ENCODE data around the gene SCARB2.
"Not testable (repeated sequence)": the region's sequence is repeated elsewhere in the genome, so short reads cannot be mapped to it uniquely, and the experiment has no call there.

SCARB2 gene

GRCh38 chr4:76246852-76247251 lies 33.2 kb upstream of the SCARB2 start:
- Histone ChIP-seq H3K4me1 (ENCODE audit: control insufficient read depth in 5 of 5, insufficient read depth in 5 of 5, low read length in 5 of 5) (peaks cover under 1 to 12% (median 11%) of the 10 kb centered on the region in 5 donors), H3K9me3 (ENCODE audit: control insufficient read depth in 5 of 5, low read length in 5 of 5) (no peaks in the 10 kb centered on the region), H3K27me3 (ENCODE audit: control insufficient read depth in 5 of 5, insufficient read depth in 4 of 5, low read length in 5 of 5) (peaks cover 0 to 3% (median 0%) of the 10 kb centered on the region in 5 donors), H3K9ac (ENCODE audit: low read length in 5 of 5) (no peak overlapping the region), H3K36me3 (ENCODE audit: control insufficient read depth in 5 of 5, insufficient read depth in 5 of 5, low read length in 5 of 5) (no peaks in the 10 kb centered on the region), H3K4me3 (ENCODE audit: low read depth in 1 of 5, low read length in 5 of 5) (no peak overlapping the region), H3K27ac (ENCODE audit: low read depth, low read length) (no peak overlapping the region)

DNA sequence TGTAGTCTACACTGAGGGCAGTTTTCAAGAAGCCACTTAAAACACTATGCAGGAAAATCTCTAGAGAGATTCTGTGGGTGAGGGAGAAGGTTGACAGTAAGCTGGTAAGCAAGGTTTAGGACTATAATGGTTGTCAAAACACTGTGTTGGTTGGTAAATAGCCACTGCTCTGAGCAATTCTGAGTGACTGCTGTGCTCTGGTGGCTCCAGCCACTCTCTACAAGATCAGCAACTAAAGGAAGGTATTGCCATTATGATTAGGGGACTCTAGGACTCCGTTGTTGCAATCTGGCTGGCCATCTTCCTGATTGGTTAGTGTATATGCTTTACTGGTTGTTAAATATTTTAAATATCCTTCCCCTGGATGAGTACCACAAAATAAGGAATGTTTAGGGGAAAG lies 32.4 kb upstream of the SCARB2 start:
- no peak overlapping the region for H3K27ac ChIP-seq (ENCODE audit: low read depth, low read length)
- no peak overlapping the region for H3K4me3 ChIP-seq (ENCODE audit: low read depth in 1 of 5, low read length in 5 of 5)
- H3K9ac ChIP-seq (ENCODE audit: low read length in 5 of 5), result no peak overlapping the region

GRCh38 chr4:76243877-76244276 lies 30.3 kb upstream of the SCARB2 start:
- peaks cover 2 to 12% (median 8%) of the 10 kb centered on the region in 5 donors for H3K9me3 ChIP-seq (ENCODE audit: control insufficient read depth in 5 of 5, low read length in 5 of 5)
- not testable (repeated sequence) for H3K9ac ChIP-seq (ENCODE audit: low read length in 5 of 5); H3K36me3 ChIP-seq (ENCODE audit: control insufficient read depth in 5 of 5, insufficient read depth in 5 of 5, low read length in 5 of 5); H3K27me3 ChIP-seq (ENCODE audit: control insufficient read depth in 5 of 5, insufficient read depth in 4 of 5, low read length in 5 of 5); H3K27ac ChIP-seq (ENCODE audit: low read depth, low read length); H3K4me3 ChIP-seq (ENCODE audit: low read depth in 1 of 5, low read length in 5 of 5); H3K4me1 ChIP-seq (ENCODE audit: control insufficient read depth in 5 of 5, insufficient read depth in 5 of 5, low read length in 5 of 5)

More for the DNA sequence above, 32.4 kb upstream of the SCARB2 start:
- Histone ChIP-seq H3K27me3 (ENCODE audit: control insufficient read depth in 5 of 5, insufficient read depth in 4 of 5, low read length in 5 of 5) (no peaks in the 10 kb centered on the region), H3K9me3 (ENCODE audit: control insufficient read depth in 5 of 5, low read length in 5 of 5) (no peaks in the 10 kb centered on the region), H3K4me1 (ENCODE audit: control insufficient read depth in 5 of 5, insufficient read depth in 5 of 5, low read length in 5 of 5) (peaks cover 0 to 3% (median 3%) of the 10 kb centered on the region in 5 donors), H3K36me3 (ENCODE audit: control insufficient read depth in 5 of 5, insufficient read depth in 5 of 5, low read length in 5 of 5) (no peaks in the 10 kb centered on the region)

DNA sequence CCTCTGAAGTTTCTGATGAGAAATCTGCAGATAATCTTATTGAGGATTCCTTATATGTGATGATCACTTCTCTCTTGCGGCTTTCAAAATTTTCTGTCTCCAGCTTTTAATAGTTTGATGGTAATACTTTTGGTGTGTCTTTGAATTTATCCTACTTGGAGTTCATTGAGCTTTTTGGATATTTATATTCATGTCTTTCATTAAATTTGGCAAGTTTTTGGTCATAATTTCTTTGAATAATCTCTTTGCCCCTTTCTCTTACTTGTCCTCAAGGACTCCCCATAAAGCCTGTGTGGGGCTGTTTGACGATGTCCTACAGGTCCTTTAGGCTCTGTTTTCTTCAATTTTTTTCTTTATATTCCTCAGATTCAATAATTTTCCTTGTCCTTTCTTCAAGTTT lies 26.6 kb upstream of the SCARB2 start:
- no peaks in the 10 kb centered on the region for H3K36me3 ChIP-seq (ENCODE audit: control insufficient read depth in 5 of 5, insufficient read depth in 5 of 5, low read length in 5 of 5)
- no peaks in the 10 kb centered on the region for H3K27me3 ChIP-seq (ENCODE audit: control insufficient read depth in 5 of 5, insufficient read depth in 4 of 5, low read length in 5 of 5)
- no peak overlapping the region for H3K9ac ChIP-seq (ENCODE audit: low read length in 5 of 5)
- H3K9me3 ChIP-seq (ENCODE audit: control insufficient read depth in 5 of 5, low read length in 5 of 5), result peaks cover 2 to 12% (median 8%) of the 10 kb centered on the region in 5 donors
- no peak overlapping the region for H3K27ac ChIP-seq (ENCODE audit: low read depth, low read length)
- no peak overlapping the region for H3K4me3 ChIP-seq (ENCODE audit: low read depth in 1 of 5, low read length in 5 of 5)
- no peaks in the 10 kb centered on the region for H3K4me1 ChIP-seq (ENCODE audit: control insufficient read depth in 5 of 5, insufficient read depth in 5 of 5, low read length in 5 of 5)

GRCh38 chr4:76238701-76239100 lies 25.1 kb upstream of the SCARB2 start:
- Histone ChIP-seq H3K27me3 (ENCODE audit: control insufficient read depth in 5 of 5, insufficient read depth in 4 of 5, low read length in 5 of 5) (no peaks in the 10 kb centered on the region), H3K27ac (ENCODE audit: low read depth, low read length) (no peak overlapping the region), H3K36me3 (ENCODE audit: control insufficient read depth in 5 of 5, insufficient read depth in 5 of 5, low read length in 5 of 5) (no peaks in the 10 kb centered on the region), H3K9ac (ENCODE audit: low read length in 5 of 5) (no peak overlapping the region), H3K4me3 (ENCODE audit: low read depth in 1 of 5, low read length in 5 of 5) (no peak overlapping the region), H3K9me3 (ENCODE audit: control insufficient read depth in 5 of 5, low read length in 5 of 5) (peaks cover 2 to 12% (median 8%) of the 10 kb centered on the region in 5 donors), H3K4me1 (ENCODE audit: control insufficient read depth in 5 of 5, insufficient read depth in 5 of 5, low read length in 5 of 5) (peaks cover 0 to 2% (median 0%) of the 10 kb centered on the region in 5 donors)

GRCh38 chr4:76238236-76238635 lies 24.6 kb upstream of the SCARB2 start:
- Histone ChIP-seq H3K4me3 (ENCODE audit: low read depth in 1 of 5, low read length in 5 of 5) (no peak overlapping the region), H3K4me1 (ENCODE audit: control insufficient read depth in 5 of 5, insufficient read depth in 5 of 5, low read length in 5 of 5) (peaks cover 0 to 7% (median under 1%) of the 10 kb centered on the region in 5 donors), H3K9me3 (ENCODE audit: control insufficient read depth in 5 of 5, low read length in 5 of 5) (peaks cover 2 to 12% (median 8%) of the 10 kb centered on the region in 5 donors), H3K36me3 (ENCODE audit: control insufficient read depth in 5 of 5, insufficient read depth in 5 of 5, low read length in 5 of 5) (no peaks in the 10 kb centered on the region), H3K9ac (ENCODE audit: low read length in 5 of 5) (no peak overlapping the region), H3K27me3 (ENCODE audit: control insufficient read depth in 5 of 5, insufficient read depth in 4 of 5, low read length in 5 of 5) (no peaks in the 10 kb centered on the region), H3K27ac (ENCODE audit: low read depth, low read length) (no peak overlapping the region)

DNA sequence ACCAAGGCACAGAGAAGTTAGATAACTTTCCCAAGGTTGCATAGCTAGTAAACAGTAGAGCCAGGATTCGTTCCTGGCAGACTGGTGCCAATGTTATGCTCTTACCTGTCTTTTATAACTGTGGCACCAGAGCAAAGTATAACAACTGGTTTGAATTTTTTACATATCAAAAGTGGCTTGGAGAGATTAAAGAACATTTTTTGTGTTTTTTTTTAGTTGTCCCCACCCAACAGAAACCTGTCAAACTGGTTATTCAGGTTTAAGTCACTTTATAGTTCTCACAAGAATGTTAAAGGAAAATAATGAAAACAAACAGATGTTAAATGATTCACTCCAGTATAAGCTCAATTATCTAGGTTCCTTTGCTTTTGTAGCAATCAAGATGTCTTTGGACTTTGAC lies 22.3 kb upstream of the SCARB2 start:
- Histone ChIP-seq H3K27me3 (ENCODE audit: control insufficient read depth in 5 of 5, insufficient read depth in 4 of 5, low read length in 5 of 5) (no peaks in the 10 kb centered on the region), H3K27ac (ENCODE audit: low read depth, low read length) (no peak overlapping the region), H3K9ac (ENCODE audit: low read length in 5 of 5) (no peak overlapping the region), H3K36me3 (ENCODE audit: control insufficient read depth in 5 of 5, insufficient read depth in 5 of 5, low read length in 5 of 5) (no peaks in the 10 kb centered on the region), H3K4me1 (ENCODE audit: control insufficient read depth in 5 of 5, insufficient read depth in 5 of 5, low read length in 5 of 5) (peaks cover 0 to 11% (median 5%) of the 10 kb centered on the region in 5 donors), H3K4me3 (ENCODE audit: low read depth in 1 of 5, low read length in 5 of 5) (no peak overlapping the region), H3K9me3 (ENCODE audit: control insufficient read depth in 5 of 5, low read length in 5 of 5) (peaks cover 2 to 12% (median 8%) of the 10 kb centered on the region in 5 donors)

GRCh38 chr4:76235407-76235806 lies 21.8 kb upstream of the SCARB2 start:
- Histone ChIP-seq H3K4me1 (ENCODE audit: control insufficient read depth in 5 of 5, insufficient read depth in 5 of 5, low read length in 5 of 5) (peaks cover 0 to 11% (median 5%) of the 10 kb centered on the region in 5 donors), H3K9ac (ENCODE audit: low read length in 5 of 5) (no peak overlapping the region), H3K27ac (ENCODE audit: low read depth, low read length) (no peak overlapping the region), H3K9me3 (ENCODE audit: control insufficient read depth in 5 of 5, low read length in 5 of 5) (peaks cover 2 to 10% (median 8%) of the 10 kb centered on the region in 5 donors), H3K36me3 (ENCODE audit: control insufficient read depth in 5 of 5, insufficient read depth in 5 of 5, low read length in 5 of 5) (no peaks in the 10 kb centered on the region), H3K27me3 (ENCODE audit: control insufficient read depth in 5 of 5, insufficient read depth in 4 of 5, low read length in 5 of 5) (no peaks in the 10 kb centered on the region), H3K4me3 (ENCODE audit: low read depth in 1 of 5, low read length in 5 of 5) (no peak overlapping the region)

DNA sequence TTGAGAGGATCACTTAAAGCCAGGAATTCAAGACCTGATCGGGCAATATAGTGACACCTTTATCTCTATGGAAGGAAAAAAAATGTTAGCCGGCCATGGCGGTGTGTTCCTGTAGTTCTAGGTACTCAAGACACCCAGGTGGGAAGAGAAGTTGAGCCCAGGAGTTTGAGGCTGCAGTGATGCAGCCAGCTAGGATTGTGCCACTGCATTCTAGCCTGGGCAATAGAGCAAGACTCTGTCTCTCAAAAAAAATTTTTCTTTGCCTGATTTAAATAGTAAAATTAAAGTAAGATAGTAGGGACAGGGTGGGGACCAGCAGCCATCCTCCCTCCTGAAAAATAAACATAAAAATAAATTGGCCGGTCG lies 21.0 kb upstream of the SCARB2 start:
- peaks cover 0 to 11% (median 5%) of the 10 kb centered on the region in 5 donors for H3K4me1 ChIP-seq (ENCODE audit: control insufficient read depth in 5 of 5, insufficient read depth in 5 of 5, low read length in 5 of 5)

DNA sequence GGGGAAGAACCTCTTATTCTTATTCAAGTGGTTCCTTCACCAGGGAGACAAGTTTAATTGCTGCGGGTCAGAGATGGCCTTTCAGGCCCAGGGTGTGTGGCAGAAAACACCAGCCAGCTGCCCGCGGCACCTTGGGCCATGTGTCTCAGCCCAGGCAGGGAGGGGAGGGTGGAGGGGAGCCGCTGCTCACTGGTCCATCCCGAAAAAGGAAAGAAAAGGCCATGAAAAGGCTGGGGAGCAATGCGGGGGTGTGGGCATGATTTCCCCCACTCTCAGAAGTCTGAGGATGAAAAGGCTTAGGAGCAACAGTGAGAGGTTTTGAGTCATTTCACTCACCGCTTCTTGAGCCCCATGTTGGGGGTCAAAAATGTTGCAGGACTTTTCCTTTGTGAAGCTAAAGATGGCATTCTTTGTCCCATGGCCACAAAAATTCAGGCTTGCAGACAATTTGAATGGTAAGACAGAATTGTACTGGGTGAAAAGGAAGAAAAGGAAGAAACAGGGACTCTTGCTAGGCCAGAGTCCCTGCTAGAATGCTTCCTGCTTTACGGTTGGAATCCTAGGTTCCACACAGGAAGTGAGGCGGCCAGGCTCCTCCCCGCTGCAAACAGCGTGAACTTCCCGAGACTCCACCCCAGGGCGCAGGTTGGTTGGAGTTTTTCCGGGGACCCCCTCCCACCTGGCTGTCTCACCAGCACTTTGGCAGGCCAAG lies 20.5 kb upstream of the SCARB2 start:
- Histone ChIP-seq H3K4me1 (ENCODE audit: control insufficient read depth in 5 of 5, insufficient read depth in 5 of 5, low read length in 5 of 5) (peaks cover 0 to 11% (median 5%) of the 10 kb centered on the region in 5 donors), H3K27ac (ENCODE audit: low read depth, low read length) (no peak overlapping the region), H3K27me3 (ENCODE audit: control insufficient read depth in 5 of 5, insufficient read depth in 4 of 5, low read length in 5 of 5) (no peaks in the 10 kb centered on the region), H3K9ac (ENCODE audit: low read length in 5 of 5) (no peak overlapping the region), H3K9me3 (ENCODE audit: control insufficient read depth in 5 of 5, low read length in 5 of 5) (peaks cover 0 to 2% (median 0%) of the 10 kb centered on the region in 5 donors), H3K4me3 (ENCODE audit: low read depth in 1 of 5, low read length in 5 of 5) (no peak overlapping the region), H3K36me3 (ENCODE audit: control insufficient read depth in 5 of 5, insufficient read depth in 5 of 5, low read length in 5 of 5) (no peaks in the 10 kb centered on the region)

More for the DNA sequence above, 21.0 kb upstream of the SCARB2 start:
- Histone ChIP-seq H3K9ac (ENCODE audit: low read length in 5 of 5) (no peak overlapping the region), H3K27me3 (ENCODE audit: control insufficient read depth in 5 of 5, insufficient read depth in 4 of 5, low read length in 5 of 5) (no peaks in the 10 kb centered on the region), H3K4me3 (ENCODE audit: low read depth in 1 of 5, low read length in 5 of 5) (no peak overlapping the region), H3K9me3 (ENCODE audit: control insufficient read depth in 5 of 5, low read length in 5 of 5) (peaks cover 0 to 3% (median 1%) of the 10 kb centered on the region in 5 donors), H3K36me3 (ENCODE audit: control insufficient read depth in 5 of 5, insufficient read depth in 5 of 5, low read length in 5 of 5) (no peaks in the 10 kb centered on the region), H3K27ac (ENCODE audit: low read depth, low read length) (no peak overlapping the region)
